H1 (cell line): Measurements from ENCODE around the gene GMPR2. TPM values are rescaled to one million over a fixed set of nuclear protein-coding genes. Genes with fewer than 3 reads are reported as not detected.

Experiments
- CTCF ChIA-PET: fragments of 300-600 bp; sonication (Branson Sonifier 250); formaldehyde crosslinking; loops from one replicate; lab custom pipeline; 2021; ENCODE audit not compliant: partially characterized antibody; lab: Charles Lee
- POLR2A ChIA-PET: fragments of 300-600 bp; sonication (Branson Sonifier 250); formaldehyde crosslinking; loops from one replicate; lab custom pipeline; 2021; ENCODE audit warnings: inconsistent platforms; ENCODE audit not compliant: partially characterized antibody; lab: Charles Lee
- DNase-seq, 2 experiments: peaks; one replicate each; pipeline versions ENCODE4 v3.0.0 to v3.0.0-alpha.2; 2010 to 2022; ENCODE audit warnings: low spot score in 2 of 2, low read depth in 1 of 2, mixed read lengths in 1 of 2
- FAIRE-seq: peaks from 2 replicates; lab custom pipeline; 2011; peaks lifted over from hg19 to GRCh38; lab: Jason Lieb, UNC
- H2AFZ ChIP-seq: 2 replicates; pipeline ENCODE4 v1.8.1; 2012; ENCODE audit warnings: low read length, inconsistent platforms
- H2AK5ac ChIP-seq: 2 replicates; pipeline ENCODE4 v1.6.1; 2013; ENCODE audit warnings: low read depth, low read length
- H2BK120ac ChIP-seq: replicated peaks from 2 replicates; pipeline ENCODE3; 2013; ENCODE audit warnings: low read depth, low read length, inconsistent platforms
- H2BK12ac ChIP-seq: 2 replicates; pipeline ENCODE4 v1.6.1; 2013; ENCODE audit warnings: low read depth, low read length
- H2BK15ac ChIP-seq: 2 replicates; pipeline ENCODE4 v1.6.1; 2013; ENCODE audit warnings: low read length
- H2BK20ac ChIP-seq: 2 replicates; pipeline ENCODE4 v1.6.1; 2013; ENCODE audit warnings: low read length
- H2BK5ac ChIP-seq: 2 replicates; pipeline ENCODE4 v1.6.1; 2013; ENCODE audit warnings: low read depth, low read length
- H3K14ac ChIP-seq: 2 replicates; pipeline ENCODE4 v1.6.1; 2013; ENCODE audit warnings: inconsistent platforms; ENCODE audit not compliant: insufficient read length
- H3K18ac ChIP-seq: 2 replicates; pipeline ENCODE4 v1.6.1; 2013; ENCODE audit warnings: low read length; ENCODE audit errors: extremely low read depth
- H3K23ac ChIP-seq: 2 replicates; pipeline ENCODE4 v1.6.1; 2013; ENCODE audit warnings: inconsistent platforms; ENCODE audit not compliant: insufficient read length
- H3K23me2 ChIP-seq: 2 replicates; pipeline ENCODE4 v1.6.1; 2013; ENCODE audit warnings: low read depth, low read length
- H3K27ac ChIP-seq: 2 replicates; pipeline ENCODE4 v1.6.1; 2011; ENCODE audit warnings: low read depth, low read length, inconsistent platforms
- H3K27me3 ChIP-seq, 4 experiments: replicated peaks in 1 of 4; 1 replicate in 1 of 4; 2 replicates in 3 of 4; pipeline versions ENCODE4 v1.6.1 to v1.8.1; 2011 to 2013; ENCODE audit warnings: low read length in 3 of 4, mild to moderate bottlenecking in 3 of 4, inconsistent platforms in 2 of 4, mixed read lengths in 2 of 4, moderate library complexity in 1 of 4; ENCODE audit not compliant: control insufficient read depth in 3 of 4, insufficient read depth in 3 of 4; ENCODE audit errors: extremely low read depth in 1 of 4
- H3K36me3 ChIP-seq, 4 experiments: 2 replicates each; pipeline versions ENCODE4 v1.6.1 to v1.8.1; 2011 to 2013; ENCODE audit warnings: mild to moderate bottlenecking in 4 of 4, low read length in 3 of 4, moderate library complexity in 2 of 4, control low read depth in 1 of 4, inconsistent platforms in 1 of 4; ENCODE audit not compliant: insufficient read depth in 4 of 4, control insufficient read depth in 2 of 4
- H3K4ac ChIP-seq: replicated peaks from 2 replicates; pipeline ENCODE3; 2013; ENCODE audit warnings: low read length, low read depth, mixed read lengths, inconsistent platforms; ENCODE audit not compliant: insufficient read length
- H3K4me1 ChIP-seq, 4 experiments: replicated peaks in 1 of 4; 1 replicate in 1 of 4; 2 replicates in 3 of 4; pipeline versions ENCODE4 v1.6.1 to v1.8.1; 2011 to 2013; ENCODE audit warnings: low read length in 3 of 4, inconsistent platforms in 2 of 4, mixed read lengths in 1 of 4; ENCODE audit not compliant: insufficient read depth in 4 of 4, control insufficient read depth in 3 of 4
- H3K4me2 ChIP-seq, 2 experiments: 2 replicates each; pipeline versions ENCODE4 v1.6.1 to v1.8.1; 2011 to 2013; ENCODE audit warnings: low read depth in 2 of 2, low read length in 2 of 2, control low read depth in 1 of 2, inconsistent platforms in 1 of 2, mild to moderate bottlenecking in 1 of 2; ENCODE audit not compliant: insufficient read depth in 1 of 2
- H3K4me3 ChIP-seq, 4 experiments: fragments of 200-600, 300-600 bp in 1 of 4; sonication (generic), shearing (Covaris generic), sonication (Bioruptor Twin) in 1 of 4; 2 replicates each; pipeline versions ENCODE4 v1.5.1 to v1.8.1; 2011 to 2016; ENCODE audit warnings: low read length in 4 of 4, low read depth in 3 of 4, control low read depth in 2 of 4, inconsistent platforms in 2 of 4, mild to moderate bottlenecking in 2 of 4, mixed read lengths in 1 of 4, moderate library complexity in 1 of 4; ENCODE audit not compliant: insufficient read depth in 2 of 4; ENCODE audit errors: extremely low read depth in 1 of 4
- H3K56ac ChIP-seq: replicated peaks from 2 replicates; pipeline ENCODE3; 2013; ENCODE audit warnings: low read depth, mild to moderate bottlenecking, mixed read lengths, low read length, inconsistent platforms; ENCODE audit not compliant: insufficient read length
- H3K79me1 ChIP-seq: 2 replicates; pipeline ENCODE4 v1.6.1; 2013; ENCODE audit warnings: low read depth, low read length, control low read depth
- H3K79me2 ChIP-seq, 2 experiments: 2 replicates each; pipeline versions ENCODE4 v1.6.1 to v1.8.1; 2012 to 2013; ENCODE audit warnings: low read length in 2 of 2, mild to moderate bottlenecking in 2 of 2, inconsistent platforms in 1 of 2; ENCODE audit not compliant: insufficient read depth in 2 of 2, control insufficient read depth in 1 of 2
- H3K9ac ChIP-seq, 4 experiments: replicated peaks in 1 of 4; 1 replicate in 1 of 4; 2 replicates in 3 of 4; pipeline versions ENCODE4 v1.6.1 to v1.8.1; 2011 to 2013; ENCODE audit warnings: low read depth in 3 of 4, low read length in 3 of 4, control low read depth in 2 of 4, mild to moderate bottlenecking in 2 of 4, moderate library complexity in 2 of 4, inconsistent platforms in 1 of 4; ENCODE audit errors: extremely low read depth in 1 of 4
- H3K9me3 ChIP-seq, 2 experiments: 2 replicates each; pipeline versions ENCODE4 v1.6.1 to v1.8.1; 2012 to 2013; ENCODE audit warnings: mild to moderate bottlenecking in 2 of 2, moderate library complexity in 2 of 2, control low read depth in 1 of 2, inconsistent platforms in 1 of 2, low read depth in 1 of 2, low read length in 1 of 2, mixed read lengths in 1 of 2; ENCODE audit not compliant: insufficient read depth in 2 of 2
- H4K20me1 ChIP-seq, 2 experiments: replicated peaks in 1 of 2; 2 replicates each; pipeline versions ENCODE3 to v1.8.1; 2011 to 2013; ENCODE audit warnings: inconsistent platforms in 2 of 2, low read length in 2 of 2, mild to moderate bottlenecking in 1 of 2; ENCODE audit not compliant: insufficient read depth in 2 of 2, control insufficient read depth in 1 of 2
- H4K5ac ChIP-seq: 2 replicates; pipeline ENCODE4 v1.6.1; 2013; ENCODE audit warnings: low read length, low read depth, mixed read lengths, inconsistent platforms; ENCODE audit not compliant: insufficient read length
- H4K8ac ChIP-seq: 2 replicates; pipeline ENCODE4 v1.8.0; 2013; ENCODE audit warnings: mild to moderate bottlenecking, moderate library complexity, low read length, inconsistent platforms; ENCODE audit not compliant: insufficient read depth; ENCODE audit errors: extremely low read depth
- H4K91ac ChIP-seq: replicated peaks from 2 replicates; pipeline ENCODE3; 2013; ENCODE audit warnings: low read length, mixed read lengths, inconsistent platforms; ENCODE audit not compliant: insufficient read length
- ASH2L ChIP-seq: fragments of 200-600, 300-600 bp; sonication (generic); IDR thresholded peaks from one replicate; pipeline ENCODE4 v1.7.1; 2017; ENCODE audit warnings: low read length
- CHD2 ChIP-seq: IDR thresholded peaks from 2 replicates; pipeline ENCODE4 v1.6.1; 2012; ENCODE audit warnings: low read length, improper control_type of control experiment
- EP300 ChIP-seq, 2 experiments: IDR thresholded peaks; 1 replicate in 1 of 2; 2 replicates in 1 of 2; pipeline ENCODE4 v1.6.1; 2011 to 2012; ENCODE audit warnings: low read depth in 2 of 2, low read length in 2 of 2, mild to moderate bottlenecking in 2 of 2, borderline replicate concordance in 1 of 2, inconsistent platforms in 1 of 2, moderate library complexity in 1 of 2
- FOSL1 ChIP-seq: IDR thresholded peaks from 2 replicates; pipeline ENCODE4 v1.6.1; 2011; ENCODE audit warnings: mild to moderate bottlenecking, low read depth, low read length, moderate library complexity; ENCODE audit not compliant: insufficient read depth
- MAFK ChIP-seq: IDR thresholded peaks from 2 replicates; pipeline ENCODE4 v1.6.1; 2012; ENCODE audit warnings: low read depth, mild to moderate bottlenecking, improper control_type of control experiment, low read length
- NANOG ChIP-seq: IDR thresholded peaks from 2 replicates; pipeline ENCODE4 v1.6.1; 2011; ENCODE audit warnings: low read length, low read depth, mild to moderate bottlenecking, inconsistent platforms; ENCODE audit not compliant: insufficient read depth, poor library complexity, severe bottlenecking
- RFX5 ChIP-seq: IDR thresholded peaks from 2 replicates; pipeline ENCODE4 v1.6.1; 2011; ENCODE audit warnings: low read depth, low read length, improper control_type of control experiment, borderline replicate concordance
- RNF2 ChIP-seq: fragments of 200-900, 300-1000 bp; sonication (generic); IDR thresholded peaks from 2 replicates; pipeline ENCODE4 v1.7.1; 2016; ENCODE audit warnings: borderline replicate concordance, low read depth, mild to moderate bottlenecking, antibody characterized with exemption, low read length; ENCODE audit not compliant: poor library complexity, severe bottlenecking; ENCODE audit errors: missing control alignments
- RXRA ChIP-seq: IDR thresholded peaks from 2 replicates; pipeline ENCODE4 v1.6.1; 2011; ENCODE audit warnings: low read depth, mild to moderate bottlenecking, low read length, moderate library complexity; ENCODE audit not compliant: insufficient read depth
- SIRT6 ChIP-seq: IDR thresholded peaks from one replicate; pipeline ENCODE4 v1.7.1; 2012; ENCODE audit warnings: low read length, inconsistent platforms
- SP2 ChIP-seq: IDR thresholded peaks from 2 replicates; pipeline ENCODE4 v1.6.1; 2012; ENCODE audit warnings: mild to moderate bottlenecking, low read length, inconsistent platforms
- TAF1 ChIP-seq: IDR thresholded peaks from 2 replicates; pipeline ENCODE4 v1.6.1; 2011; ENCODE audit warnings: mild to moderate bottlenecking, low read depth, low read length
- TEAD4 ChIP-seq: IDR thresholded peaks from 2 replicates; pipeline ENCODE4 v1.6.1; 2012; ENCODE audit warnings: low read depth, low read length, inconsistent platforms, mixed read lengths
- WGBS, 2 experiments: shearing (Covaris generic) in 1 of 2; methylation state at CpG; one replicate each; pipeline versions ENCODE4 v1.1.6 to v1.1.7; 2013 to 2015; ENCODE audit warnings: low lambda C conversion rate in 2 of 2, mixed read lengths in 2 of 2, inconsistent platforms in 1 of 2, low coverage in 1 of 2, missing lambda C conversion rate in 1 of 2; ENCODE audit not compliant: insufficient replicate concordance in 2 of 2, insufficient coverage in 1 of 2, insufficient read length in 1 of 2; ENCODE audit errors: extremely low coverage in 1 of 2, missing lambda C conversion rate in 1 of 2; 5-methylcytosine and 5-hydroxymethylcytosine counted together
- polyA plus RNA-seq, 7 experiments: library from polyadenylated mRNA; depleted of rRNA in 3 of 7; stranded (reverse) in 5 of 7; unstranded in 2 of 7; fragments of >200 nt in 5 of 7; fragments of 200-250 nt in 2 of 7; gene quantifications; 1 replicate in 5 of 7; 2 replicates in 1 of 7; 4 replicates in 1 of 7; pipeline versions ENCODE4 v1.2.1 to v1.2.3, GENCODE V29; 2011 to 2013; ENCODE audit warnings: missing spikeins in 2 of 7, mixed read lengths in 2 of 7
- total RNA-seq: library from RNA; stranded (reverse); fragmentation: NEBNext Ultra II Directional; extraction: Animal tissue kit (Norgen Biotek cat#: 25700); gene quantifications from 2 replicates; pipeline ENCODE4 v1.2.1, GENCODE V29; 2021
- TF ChIP-seq, protein P1 (sequence below): IDR thresholded peaks from 2 replicates; pipeline ENCODE4 v1.6.1; 2012; ENCODE audit warnings: inconsistent platforms

Gene GMPR2
- total and polyA plus RNA-seq, 2 of the 8 experiments (the other 6 are each of a cell fraction or from before 2014, with no cell fraction given), result 61.6 to 85.3 TPM

DNA sequence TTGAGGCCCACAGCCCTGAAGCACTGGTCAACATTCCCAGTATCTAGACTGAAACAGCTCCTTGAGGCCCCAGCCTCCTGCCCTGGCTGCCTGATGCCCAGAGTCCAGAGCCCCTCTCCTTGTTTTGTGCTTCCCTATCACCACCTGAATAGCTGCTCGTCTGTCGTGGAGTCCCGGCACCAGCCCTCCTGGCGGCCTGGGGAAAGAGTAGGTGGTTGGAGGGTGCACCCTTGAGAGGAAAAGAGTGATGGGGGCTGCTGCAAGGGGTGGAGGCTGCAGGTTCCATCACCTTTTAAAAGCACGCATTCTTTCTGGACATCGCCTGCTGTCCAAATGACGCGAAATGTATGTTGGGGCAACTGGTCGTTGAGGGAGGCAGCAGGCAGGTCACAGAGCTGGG lies 35.5 kb downstream of the GMPR2 start:
- Histone ChIP-seq H3K4ac (no peak overlapping the region), H3K79me1 (no peaks in the 10 kb centered on the region), H2BK120ac (no peak overlapping the region), H3K4me2 (no peak overlapping the region), H3K4me1 (peaks cover 0 to 5% (median 2%) of the 10 kb centered on the region in 4 experiments; a peak in 4 of 7 replicates), H4K20me1 (peaks cover 0 to 2% of the 10 kb centered on the region in 2 experiments), H3K4me3 (no peak overlapping the region), H3K27ac (no peak overlapping the region), H3K23me2 (peaks cover 5% of the 10 kb centered on the region), H3K23ac (no peak overlapping the region), H2BK20ac (no peak overlapping the region), H3K14ac (no peak overlapping the region), H3K18ac (no peak overlapping the region), H2BK15ac (no peak overlapping the region), H4K91ac (no peak overlapping the region), H2AK5ac (no peak overlapping the region), H3K9me3 (no peaks in the 10 kb centered on the region), H3K56ac (no peak overlapping the region), H3K36me3 (no peaks in the 10 kb centered on the region; a peak in 3 of 8 replicates), H2BK12ac (no peak overlapping the region), H2BK5ac (no peak overlapping the region), H3K79me2 (no peaks in the 10 kb centered on the region), H3K9ac (no peak overlapping the region), H2AFZ (no peak overlapping the region), H4K5ac (no peak overlapping the region), H4K8ac (no peak overlapping the region), H3K27me3 (no peaks in the 10 kb centered on the region; a peak in 1 of 7 replicates)
- ChIA-PET POLR2A (interaction anchor here (1.2 to 3.8 kb wide), 3 partner anchors 16 to 52 kb away, joined by 3 to 26 read pairs (median 10); partner anchors contain the start of genes MDP1 and TINF2), CTCF (interaction anchor here (0.6 to 8.6 kb wide), 6 partner anchors 15 to 1012 kb away, joined by 4 to 94 read pairs (median 34); partner anchors contain the start of genes CIDEB, DHRS1, LTB4R2 and NOP9)
- 95% methylated on average over 9 of the region's 9 CpGs; no CpG with 5 or more reads in 1 of the 2 experiments for WGBS, 2 experiments
- FAIRE-seq (no peak), DNase-seq (no peak)
- TF ChIP-seq, protein P1, sequence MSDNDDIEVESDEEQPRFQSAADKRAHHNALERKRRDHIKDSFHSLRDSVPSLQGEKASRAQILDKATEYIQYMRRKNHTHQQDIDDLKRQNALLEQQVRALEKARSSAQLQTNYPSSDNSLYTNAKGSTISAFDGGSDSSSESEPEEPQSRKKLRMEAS, result no peak
- TF ChIP-seq TAF1 (no peak), NANOG (no peak), RFX5 (no peak), RXRA (no peak), TEAD4 (no peak), EP300 (IDR thresholded peaks at IDR 0.05; ENCODE audit: borderline replicate concordance in 1 of 2, low read depth in 2 of 2, low read length in 2 of 2) (no peak), ASH2L (no peak), MAFK (no peak), SIRT6 (no peak), SP2 (no peak), RNF2 (no peak), FOSL1 (no peak), CHD2 (no peak)
